Right renal pelvis (tissue), 4 donors: Measurements from ENCODE around the gene SPEM3. TPM values are rescaled to one million over a fixed set of nuclear protein-coding genes. Genes with fewer than 3 reads are reported as not detected.
A peak's percentile ranks its signal among the peaks of the same experiment; 100 is the strongest.

Experiments used
- DNase-seq, 4 donors: peaks; one replicate each; pipeline ENCODE4 v3.0.0-alpha.2; 2013; ENCODE audit warnings: low read depth in 4 of 4, low spot score in 3 of 4, missing footprints in 1 of 4
- polyA plus RNA-seq, 4 donors: library from polyadenylated mRNA; unstranded; fragments of 120-200 nt; gene quantifications; one replicate each; pipeline ENCODE4 v1.2.1, GENCODE V29; 2013; ENCODE audit not compliant: insufficient read length in 4 of 4

SPEM3 gene
- polyA plus RNA-seq, 4 donors = not detected

- no peak for DNase-seq
Measured at GRCh38 chr17:7403727-7403976, 25.0 kb upstream of the SPEM3 start.

- DNase-seq = peak; percentile 95 to 100 (median 99)
Measured at GRCh38 chr17:7403977-7404736, 24.5 kb upstream of the SPEM3 start, which contains the start of gene TMEM256. Gene TMEM256, minus strand, starts transcription at chr17:7404097. Its CDS starts 13 bp downstream, at chr17:7404084.

GRCh38 chr17:7404737-7405349 is 23.8 kb upstream of the SPEM3 start:
- DNase-seq = no peak

DNA sequence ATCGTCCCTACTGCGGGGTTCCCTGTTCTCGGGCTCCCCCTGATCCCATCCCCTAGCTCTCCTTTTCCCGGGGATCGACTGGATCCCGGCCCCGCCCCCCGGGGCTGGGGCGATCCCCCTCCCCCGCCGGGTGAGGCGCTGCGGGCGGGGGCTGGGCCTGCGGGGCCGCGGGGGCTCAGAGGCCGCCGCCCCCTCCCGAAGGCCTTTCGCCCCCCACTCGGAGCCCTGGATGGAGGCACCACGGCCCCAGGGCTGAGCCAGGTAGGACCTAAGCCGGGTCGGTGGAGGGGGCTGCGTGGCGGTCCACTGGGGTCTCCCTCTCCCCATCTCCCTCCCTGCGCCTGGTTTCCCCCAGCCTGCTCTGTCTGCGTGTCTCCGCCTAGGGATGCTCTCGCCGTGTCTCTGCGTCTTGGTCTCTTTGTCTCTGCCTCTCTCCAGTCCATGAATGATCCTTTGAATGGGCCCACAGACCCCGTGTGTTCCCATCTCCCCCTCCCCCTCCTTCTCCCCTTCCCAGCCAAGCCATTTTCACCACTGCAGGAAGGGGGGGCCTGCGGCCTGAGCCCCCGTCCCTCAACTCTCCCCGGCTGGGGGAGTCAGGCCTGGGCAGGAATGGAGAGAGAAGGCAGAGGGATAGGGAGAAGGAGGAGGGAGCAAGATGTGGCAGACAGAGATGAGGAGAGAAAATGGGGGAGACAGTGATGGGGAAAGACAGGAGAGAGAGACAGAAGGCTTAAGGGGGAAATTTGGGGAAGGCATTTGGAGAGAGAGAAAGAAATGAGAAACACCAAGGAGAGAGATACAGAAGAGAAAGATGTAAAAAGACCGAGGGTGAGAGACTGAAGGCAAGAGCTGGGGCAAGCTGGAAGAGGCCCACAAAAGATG is 23.1 kb upstream of the SPEM3 start:
- DNase-seq = no peak

DNA sequence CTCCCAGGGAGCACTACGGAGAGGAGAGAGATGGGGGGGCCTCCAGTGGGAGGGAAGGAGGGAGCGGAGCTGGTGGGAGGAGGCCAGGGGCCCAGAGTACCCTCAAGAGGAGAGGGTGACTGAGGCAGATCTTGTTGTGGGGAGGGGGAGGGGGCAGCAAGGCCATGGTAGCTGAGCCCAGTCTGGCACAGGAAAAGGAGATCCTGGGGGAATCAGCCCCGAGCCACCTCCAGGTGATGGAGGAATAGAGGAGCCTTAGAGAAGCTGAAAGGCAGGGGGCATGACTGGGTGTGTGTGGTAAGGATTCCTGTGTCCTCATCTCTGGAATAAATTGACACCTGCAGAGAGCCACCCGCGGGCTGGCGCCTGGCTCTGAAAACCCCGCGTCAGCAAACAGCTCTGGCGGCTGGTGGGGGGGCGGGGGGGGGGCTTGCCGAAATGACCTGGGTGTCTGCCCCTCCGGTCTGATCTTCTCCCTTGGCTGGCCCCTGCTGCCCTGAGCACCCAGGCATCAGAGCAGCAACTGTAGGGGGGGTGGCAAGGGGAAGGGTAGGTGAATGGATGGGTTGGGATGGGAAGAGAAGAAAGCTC is 22.3 kb upstream of the SPEM3 start:
- DNase-seq = no peak

GRCh38 chr17:7407082-7407481 is 21.6 kb upstream of the SPEM3 start:
- no peak for DNase-seq

DNA sequence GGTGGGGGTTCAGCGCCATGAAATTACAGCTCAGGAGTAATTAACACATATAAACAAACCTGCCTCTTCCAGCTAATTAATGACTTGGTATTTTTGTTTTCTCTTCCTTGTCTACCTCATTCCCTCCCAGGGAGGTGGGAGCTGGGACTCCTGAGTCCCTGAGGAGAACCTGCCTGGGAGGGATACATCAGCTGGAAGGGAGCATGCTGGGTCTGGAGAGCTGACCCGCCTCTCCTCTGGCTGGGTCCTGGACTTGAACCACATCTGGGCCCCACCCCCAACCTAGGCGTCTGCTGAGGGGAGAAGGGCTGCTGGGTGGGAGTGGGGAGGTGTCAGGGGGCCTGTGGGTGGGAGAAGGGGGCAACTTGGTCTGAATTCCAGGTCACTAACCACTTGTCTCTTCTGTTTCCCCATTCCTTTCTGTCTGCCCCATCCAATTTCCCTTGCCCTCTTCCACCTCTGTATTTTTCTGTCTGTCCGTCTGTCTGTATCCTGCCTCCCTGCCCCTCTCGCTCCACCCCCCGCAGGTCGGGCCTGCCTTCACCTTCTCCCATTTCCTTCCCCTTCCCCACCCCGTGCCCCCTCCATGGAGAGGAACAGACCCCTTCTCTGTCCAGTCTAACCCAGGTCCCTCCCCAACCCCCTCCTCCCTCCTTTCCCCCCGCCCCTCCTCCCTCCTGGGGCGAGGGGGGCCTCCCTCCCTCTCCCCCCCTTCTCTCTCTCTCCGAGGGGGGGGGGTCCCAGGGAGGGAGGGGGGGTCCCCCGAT is 21.0 kb upstream of the SPEM3 start, which contains the start of gene NLGN2:
Gene NLGN2, plus strand, starts transcription at position 361 of the 767 bp plus-strand sequence. CDS start 411 bp downstream, outside the sequence.
- no peak for DNase-seq

GRCh38 chr17:7408252-7408727 is 20.4 kb upstream of the SPEM3 start:
- no peak for DNase-seq

DNA sequence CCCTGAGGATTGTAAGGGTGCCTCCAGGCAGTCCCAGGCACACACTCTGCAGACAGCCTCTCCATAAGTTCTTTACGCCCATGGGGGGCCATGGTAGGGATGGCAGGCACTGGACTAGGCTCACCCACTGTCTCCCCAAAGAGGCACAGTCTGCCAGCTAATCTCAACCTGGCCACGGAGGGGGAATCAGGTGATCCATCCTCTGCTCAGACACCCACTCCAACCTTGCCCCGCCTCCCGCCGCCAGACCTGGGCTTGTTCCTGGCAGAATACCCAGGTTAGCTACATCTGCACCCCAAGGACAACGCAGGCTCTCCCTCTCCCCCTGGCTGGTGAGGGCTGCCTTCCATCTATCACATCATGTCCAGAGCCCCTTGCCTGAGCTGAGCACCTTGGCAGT is 19.8 kb upstream of the SPEM3 start:
- DNase-seq = no peak

DNA sequence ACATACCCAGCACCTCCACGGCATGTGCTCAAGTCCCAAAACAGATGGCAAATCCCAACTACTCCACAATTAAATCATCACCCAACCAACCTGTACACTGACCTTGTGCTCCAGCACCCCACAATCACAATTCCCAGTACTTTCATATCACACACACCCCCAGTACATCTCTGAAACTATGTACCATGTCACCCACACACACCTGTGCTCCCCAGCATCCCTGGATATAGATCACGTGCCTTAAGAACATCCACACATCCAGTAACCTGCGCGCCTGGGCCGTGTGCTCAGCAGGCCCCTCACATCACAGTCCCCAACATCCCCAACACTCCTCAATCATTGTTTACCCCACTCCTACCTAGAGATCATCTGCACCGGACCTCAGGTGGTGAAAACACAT is 18.9 kb upstream of the SPEM3 start:
- no peak for DNase-seq

GRCh38 chr17:7410634-7411426 is 17.8 kb upstream of the SPEM3 start:
- no peak for DNase-seq

- DNase-seq = no peak
Measured at GRCh38 chr17:7411427-7411750, 17.3 kb upstream of the SPEM3 start.

- no peak for DNase-seq
Measured at GRCh38 chr17:7413346-7413985, 15.2 kb upstream of the SPEM3 start.

- DNase-seq = no peak
Measured at GRCh38 chr17:7414837-7415236, 13.8 kb upstream of the SPEM3 start.

DNA sequence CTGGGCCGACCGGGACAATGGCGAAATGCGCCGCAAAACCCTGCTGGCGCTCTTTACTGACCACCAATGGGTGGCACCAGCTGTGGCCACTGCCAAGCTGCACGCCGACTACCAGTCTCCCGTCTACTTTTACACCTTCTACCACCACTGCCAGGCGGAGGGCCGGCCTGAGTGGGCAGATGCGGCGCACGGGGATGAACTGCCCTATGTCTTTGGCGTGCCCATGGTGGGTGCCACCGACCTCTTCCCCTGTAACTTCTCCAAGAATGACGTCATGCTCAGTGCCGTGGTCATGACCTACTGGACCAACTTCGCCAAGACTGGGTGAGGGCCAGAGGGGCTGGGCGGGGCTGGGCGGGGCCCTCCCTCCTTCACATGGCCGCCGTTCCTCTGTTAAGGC is 12.9 kb upstream of the SPEM3 start:
- no peak for DNase-seq

DNA sequence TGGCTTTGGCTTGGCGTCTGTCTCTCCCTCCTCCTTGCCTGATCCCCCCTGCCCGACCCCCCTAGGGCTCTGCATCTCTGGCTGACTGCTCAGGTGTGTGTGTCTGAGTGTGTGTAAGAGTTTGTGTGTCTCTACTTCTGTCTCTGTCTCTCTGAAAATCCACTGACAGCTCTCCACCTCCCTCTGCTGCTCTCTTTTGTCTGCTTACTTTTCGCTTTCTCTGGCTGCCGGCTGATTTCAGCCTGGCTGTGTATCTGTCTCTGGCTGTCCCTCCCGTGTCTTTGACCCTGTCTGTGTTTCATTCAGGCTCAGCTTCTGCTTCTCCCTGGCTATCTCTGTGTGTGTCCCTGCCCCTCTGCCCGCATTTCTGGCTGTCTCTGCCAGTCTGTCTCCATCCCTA is 12.3 kb upstream of the SPEM3 start:
- DNase-seq = no peak

GRCh38 chr17:7417056-7417655 is 11.5 kb upstream of the SPEM3 start:
- DNase-seq = no peak

- DNase-seq = no peak
Measured at GRCh38 chr17:7418472-7419152, 10.0 kb upstream of the SPEM3 start.
